ENCODE results near the gene GNA14.

DNA sequence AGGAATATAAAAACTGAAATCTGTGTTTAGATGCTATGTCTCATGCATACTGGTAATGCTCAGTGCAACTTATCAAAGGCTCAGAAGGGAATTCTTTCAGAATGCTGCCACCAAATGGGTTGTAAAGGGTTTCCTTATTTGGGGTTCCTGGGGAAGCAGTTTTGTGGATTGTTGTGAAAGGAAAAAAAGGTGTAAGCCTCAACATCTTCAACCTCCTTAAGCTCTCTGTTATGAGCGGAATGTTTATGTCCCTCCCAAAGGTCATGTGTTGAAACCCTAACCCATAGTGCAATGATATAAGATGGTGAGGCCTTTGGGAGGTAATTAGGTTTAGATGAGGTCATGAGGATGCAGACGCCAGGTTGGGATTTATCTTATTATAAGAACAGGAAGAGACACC lies 41.6 kb downstream of the GNA14 start:
- TF ChIP-seq, protein P1, sequence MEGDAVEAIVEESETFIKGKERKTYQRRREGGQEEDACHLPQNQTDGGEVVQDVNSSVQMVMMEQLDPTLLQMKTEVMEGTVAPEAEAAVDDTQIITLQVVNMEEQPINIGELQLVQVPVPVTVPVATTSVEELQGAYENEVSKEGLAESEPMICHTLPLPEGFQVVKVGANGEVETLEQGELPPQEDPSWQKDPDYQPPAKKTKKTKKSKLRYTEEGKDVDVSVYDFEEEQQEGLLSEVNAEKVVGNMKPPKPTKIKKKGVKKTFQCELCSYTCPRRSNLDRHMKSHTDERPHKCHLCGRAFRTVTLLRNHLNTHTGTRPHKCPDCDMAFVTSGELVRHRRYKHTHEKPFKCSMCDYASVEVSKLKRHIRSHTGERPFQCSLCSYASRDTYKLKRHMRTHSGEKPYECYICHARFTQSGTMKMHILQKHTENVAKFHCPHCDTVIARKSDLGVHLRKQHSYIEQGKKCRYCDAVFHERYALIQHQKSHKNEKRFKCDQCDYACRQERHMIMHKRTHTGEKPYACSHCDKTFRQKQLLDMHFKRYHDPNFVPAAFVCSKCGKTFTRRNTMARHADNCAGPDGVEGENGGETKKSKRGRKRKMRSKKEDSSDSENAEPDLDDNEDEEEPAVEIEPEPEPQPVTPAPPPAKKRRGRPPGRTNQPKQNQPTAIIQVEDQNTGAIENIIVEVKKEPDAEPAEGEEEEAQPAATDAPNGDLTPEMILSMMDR (conservative IDR thresholded peaks at IDR 0.05 in 1 of 2, IDR thresholded peaks at IDR 0.05 in 1 of 2; ENCODE audit: low read depth in 1 of 2, low read length in 2 of 2), result no peak
- no peak for TF ChIP-seq EZH2 (IDR thresholded peaks at IDR 0.05; ENCODE audit: low read length, missing control alignments)

All from fibroblast of lung (primary cell).